WERI-Rb-1 (cell line): ENCODE results near the gene SMO.

Experiments
- DNase-seq: peaks from one replicate; pipeline ENCODE4 v3.0.0-alpha.2; 2020
- H3K27ac ChIP-seq: fragments of 250-450 bp; sonication (Bioruptor Pico); 2 replicates; pipeline ENCODE4 v1.5.1; 2020; ENCODE audit warnings: mild to moderate bottlenecking, moderate library complexity
- H3K27me3 ChIP-seq: fragments of 250-450 bp; sonication (Bioruptor Pico); 2 replicates; pipeline ENCODE4 v1.5.1; 2021; ENCODE audit warnings: mild to moderate bottlenecking, low read depth, moderate library complexity; ENCODE audit not compliant: insufficient read depth, severe bottlenecking
- H3K36me3 ChIP-seq: fragments of 250-450 bp; sonication (Bioruptor Pico); 2 replicates; pipeline ENCODE4 v1.5.1; 2020; ENCODE audit warnings: mild to moderate bottlenecking, moderate library complexity
- H3K4me3 ChIP-seq: 2 replicates; pipeline ENCODE4 v1.5.1; 2011; ENCODE audit warnings: low read depth, mild to moderate bottlenecking, control low read depth, low read length
- H3K9me3 ChIP-seq: fragments of 250-450 bp; sonication (Bioruptor Pico); 2 replicates; pipeline ENCODE4 v1.5.1; 2021; ENCODE audit warnings: mild to moderate bottlenecking, moderate library complexity; ENCODE audit not compliant: severe bottlenecking
- CTCF ChIP-seq: IDR thresholded peaks from 2 replicates; pipeline ENCODE4 v1.5.1; 2011; ENCODE audit warnings: low read depth, mild to moderate bottlenecking, control low read depth, inconsistent platforms, low read length

SMO gene

GRCh38 chr7:129188372-129188891 is at the start of gene SMO:
Gene SMO (plus strand): TSS chr7:129188633. CDS start chr7:129189152, 519 bp downstream.
- no peaks in the 10 kb centered on the region for H3K9me3 ChIP-seq
- H3K27me3 ChIP-seq: no peaks in the 10 kb centered on the region
- H3K36me3 ChIP-seq: no peaks in the 10 kb centered on the region
- TF ChIP-seq CTCF: no peak
- H3K4me3 ChIP-seq: peak within 1 kb of the TSS; percentile 50
- peak; percentile 72 for DNase-seq
- H3K27ac ChIP-seq: peak within 1 kb of the TSS; percentile 53

GRCh38 chr7:129143724-129144094 is 44.7 kb upstream of the SMO start:
- Histone ChIP-seq H3K27ac (no peak overlapping the region), H3K27me3 (no peaks in the 10 kb centered on the region), H3K36me3 (no peaks in the 10 kb centered on the region; the same call in 1 of the 2 replicates), H3K4me3 (peak overlapping the region; percentile 51), H3K9me3 (no peaks in the 10 kb centered on the region)
- no peak for DNase-seq
- no peak for TF ChIP-seq CTCF

- Histone ChIP-seq H3K27ac (no peak within 1 kb of the TSS), H3K9me3 (no peaks in the 10 kb centered on the region), H3K27me3 (no peaks in the 10 kb centered on the region)
These were observed 44.2 kb upstream of the SMO start, which contains the start of gene TSPAN33 for GRCh38 chr7:129144095-129144833. Gene TSPAN33 (plus strand): TSS chr7:129144707. CDS start chr7:129144981, 274 bp downstream.

GRCh38 chr7:129144834-129145668 is 43.4 kb upstream of the SMO start:
- H3K27ac ChIP-seq: no peak overlapping the region
- H3K9me3 ChIP-seq: no peaks in the 10 kb centered on the region
- H3K4me3 ChIP-seq: peak overlapping the region; percentile 54
- no peaks in the 10 kb centered on the region; the same call in 1 of the 2 replicates for H3K36me3 ChIP-seq
- no peaks in the 10 kb centered on the region for H3K27me3 ChIP-seq
- no peak for DNase-seq
- peak; percentile 29; the same call in 1 of the 2 replicates for TF ChIP-seq CTCF

More at GRCh38 chr7:129144095-129144833, 44.2 kb upstream of the SMO start, which contains the start of gene TSPAN33:
- DNase-seq: peak; percentile 86
- no peak for TF ChIP-seq CTCF
- peak within 1 kb of the TSS; percentile 54 for H3K4me3 ChIP-seq
- no peaks in the 10 kb centered on the region; the same call in 1 of the 2 replicates for H3K36me3 ChIP-seq

- H3K9me3 ChIP-seq: no peaks in the 10 kb centered on the region
- H3K36me3 ChIP-seq: no peaks in the 10 kb centered on the region; the same call in 1 of the 2 replicates
- no peak overlapping the region for H3K4me3 ChIP-seq
- no peaks in the 10 kb centered on the region for H3K27me3 ChIP-seq
- no peak for DNase-seq
- no peak overlapping the region for H3K27ac ChIP-seq
- no peak for TF ChIP-seq CTCF
These were observed 42.0 kb upstream of the SMO start for GRCh38 chr7:129146237-129146979.
